GM12878 (cell line): ENCODE data around the gene AKAP13. TPM values are rescaled to one million over a fixed set of nuclear protein-coding genes. Genes with fewer than 3 reads are reported as not detected.
A peak's percentile ranks its signal among the peaks of the same experiment; 100 is the strongest.

Experiments
- ATAC-seq: fragments of 200-7000 bp; cut with Tn5 transposase; 3 replicates; pipeline ENCODE4 v1.9.1; 2020; ENCODE audit warnings: mild to moderate bottlenecking, moderate library complexity
- BruUV-seq: library from RNA; stranded (reverse); fragments of 400-500 nt; replicated peaks from 2 replicates; lab custom pipeline; 2021; lab: Mats Ljungman, UMichigan
- CTCF ChIA-PET: fragments of 300-600 bp; sonication (Branson Sonifier 250); formaldehyde crosslinking; extraction: SDS; loops from one replicate; lab custom pipeline; 2021; ENCODE audit warnings: inconsistent platforms; lab: Yijun Ruan, JAX
- POLR2A ChIA-PET: fragments of 350-600 bp; formaldehyde crosslinking; extraction: SDS; loops from one replicate; lab custom pipeline; 2021; ENCODE audit warnings: inconsistent platforms; lab: Charles Lee
- RAD21 ChIA-PET: fragments of 300-600 bp; sonication (Branson Sonifier 250); formaldehyde crosslinking; loops from one replicate; lab custom pipeline; 2023; ENCODE audit warnings: antibody characterized with exemption; ENCODE audit not compliant: unreplicated experiment; lab: Charles Lee
- SMC1A ChIA-PET: fragments of 300-600 bp; sonication (Branson Sonifier 250); formaldehyde crosslinking; loops from one replicate; lab custom pipeline; 2023; ENCODE audit not compliant: unreplicated experiment, uncharacterized antibody; lab: Charles Lee
- DNase-seq: peaks from one replicate; pipeline ENCODE4 v3.0.0-alpha.2; 2011; ENCODE audit warnings: low read depth, low spot score
- FAIRE-seq: peaks from 3 replicates; lab custom pipeline; 2011; peaks lifted over from hg19 to GRCh38; lab: Jason Lieb, UNC
- H2AFZ ChIP-seq: 2 replicates; pipeline ENCODE4 v1.6.0; 2011; ENCODE audit warnings: low read depth, low read length, control low read depth; ENCODE audit not compliant: control insufficient read depth
- H3K27ac ChIP-seq: 2 replicates; pipeline ENCODE4 v1.5.1; 2011; ENCODE audit warnings: control low read depth; ENCODE audit not compliant: control insufficient read depth, insufficient read depth
- H3K27me3 ChIP-seq, 2 experiments: replicated peaks in 1 of 2; 2 replicates each; pipeline versions ENCODE4 v1.6.0 to v1.6.1; 2011; ENCODE audit warnings: low read length in 1 of 2; ENCODE audit not compliant: control insufficient read depth in 2 of 2, insufficient read depth in 2 of 2
- H3K36me3 ChIP-seq, 2 experiments: 2 replicates each; pipeline ENCODE4 v1.5.1; 2011; ENCODE audit warnings: low read length in 1 of 2; ENCODE audit not compliant: control insufficient read depth in 2 of 2, insufficient read depth in 2 of 2
- H3K4me1 ChIP-seq: 2 replicates; pipeline ENCODE4 v1.6.1; 2011; ENCODE audit warnings: mild to moderate bottlenecking, low read length, moderate library complexity, mixed read lengths; ENCODE audit not compliant: control insufficient read depth, insufficient read depth
- H3K4me2 ChIP-seq: 2 replicates; pipeline ENCODE4 v1.6.0; 2011; ENCODE audit warnings: control low read depth; ENCODE audit not compliant: control insufficient read depth, insufficient read depth
- H3K4me3 ChIP-seq: fragments of 200-600 bp; sonication (generic); 2 replicates; pipeline ENCODE4 v1.5.1; 2016
- H3K79me2 ChIP-seq: 2 replicates; pipeline ENCODE4 v1.6.0; 2011; ENCODE audit warnings: low read length; ENCODE audit not compliant: control insufficient read depth, insufficient read depth
- H3K9ac ChIP-seq: 2 replicates; pipeline ENCODE4 v1.8.0; 2011; ENCODE audit warnings: low read length, control low read depth, mixed read lengths; ENCODE audit not compliant: control insufficient read depth, insufficient read depth
- H3K9me3 ChIP-seq: replicated peaks from 3 replicates; pipeline ENCODE4 v1.5.1; 2011; ENCODE audit warnings: mild to moderate bottlenecking, low read length; ENCODE audit not compliant: control insufficient read depth, insufficient read depth
- H4K20me1 ChIP-seq: 2 replicates; pipeline ENCODE4 v1.6.0; 2011; ENCODE audit not compliant: control insufficient read depth, insufficient read depth
- CHD1 ChIP-seq: IDR thresholded peaks from 2 replicates; pipeline ENCODE4 v1.6.1; 2012; ENCODE audit warnings: low read depth, low read length, improper control_type of control experiment
- E4F1 ChIP-seq: fragments of 450-650 bp; IDR thresholded peaks from 2 replicates; pipeline ENCODE4 v1.6.1; 2018; ENCODE audit warnings: borderline replicate concordance, mild to moderate bottlenecking; ENCODE audit not compliant: partially characterized antibody
- JUND ChIP-seq: IDR thresholded peaks from 2 replicates; pipeline ENCODE4 v1.6.1; 2012; ENCODE audit warnings: low read depth, mild to moderate bottlenecking, low read length, improper control_type of control experiment, moderate library complexity
- NR2C2 ChIP-seq: IDR thresholded peaks from 2 replicates; pipeline ENCODE4 v1.6.1; 2011; ENCODE audit warnings: borderline replicate concordance, low read depth; ENCODE audit not compliant: control insufficient read depth, insufficient read length
- RAD21 ChIP-seq: IDR thresholded peaks from 2 replicates; pipeline ENCODE4 v1.6.1; 2011; ENCODE audit warnings: mild to moderate bottlenecking, low read depth, low read length, moderate library complexity; ENCODE audit not compliant: insufficient read depth
- RCOR1 ChIP-seq: conservative IDR thresholded peaks from 2 replicates; pipeline ENCODE4 v1.6.1; 2012; ENCODE audit warnings: low read depth, low read length, improper control_type of control experiment
- SMAD1 ChIP-seq: fragments of 450-650 bp; IDR thresholded peaks from 2 replicates; pipeline ENCODE4 v1.6.1; 2018; ENCODE audit warnings: mild to moderate bottlenecking, low read depth; ENCODE audit not compliant: partially characterized antibody
- SRF ChIP-seq, 2 experiments: IDR thresholded peaks; 2 replicates each; pipeline ENCODE4 v1.6.1; 2011; ENCODE audit warnings: low read depth in 2 of 2, low read length in 2 of 2, mild to moderate bottlenecking in 1 of 2, moderate library complexity in 1 of 2
- TCF12 ChIP-seq: IDR thresholded peaks from 2 replicates; pipeline ENCODE4 v1.6.1; 2011; ENCODE audit warnings: low read depth, mild to moderate bottlenecking, low read length
- ZNF207 ChIP-seq: fragments of 450-650 bp; IDR thresholded peaks from 2 replicates; pipeline ENCODE4 v1.6.1; 2014; ENCODE audit warnings: antibody characterized with exemption, mild to moderate bottlenecking, borderline replicate concordance
- WGBS: methylation state at CpG from one replicate; pipeline ENCODE4 v1.1.6; 2016; ENCODE audit warnings: low lambda C conversion rate; ENCODE audit not compliant: insufficient replicate concordance, insufficient coverage; ENCODE audit errors: missing lambda C conversion rate; 5-methylcytosine and 5-hydroxymethylcytosine counted together
- in situ Hi-C: fragments of 300-500 bp; cut with MboI; formaldehyde crosslinking; loops from 9 replicates; pipeline ENCODE4 v1.14.3; 2018; ENCODE audit warnings: mixed read lengths
- intact Hi-C: fragments of 100-400 bp; cut with micrococcal nuclease; formaldehyde crosslinking; loops from one replicate; pipeline ENCODE4 v1.14.2; 2022; ENCODE audit not compliant: unreplicated experiment
- polyA plus RNA-seq, 11 experiments: library from polyadenylated mRNA; depleted of rRNA in 4 of 11; unstranded in 6 of 11; stranded (reverse) in 5 of 11; fragments of >200 nt; fragmentation: Nextera tagmentation in 4 of 11; fragmentation: Illumina TruSeq in 1 of 11; extraction: Ambion mirVana in 4 of 11; extraction: Trizol in 1 of 11; gene quantifications; 1 replicate in 1 of 11; 2 replicates in 10 of 11; pipeline versions ENCODE4 v1.2.1 to v1.2.3, GENCODE V29; 2011 to 2016; ENCODE audit warnings: inconsistent platforms in 2 of 11, missing spikeins in 2 of 11, low read depth in 1 of 11
- total RNA-seq, 4 experiments: library from RNA; depleted of rRNA in 3 of 4; stranded (reverse); fragments of >200 nt in 3 of 4; fragmentation: Illumina TruSeq in 1 of 4; extraction: Trizol in 1 of 4; gene quantifications; 2 replicates each; pipeline versions ENCODE4 v1.2.1 to v1.2.3, GENCODE V29; 2013 to 2021

Gene AKAP13
- total and polyA plus RNA-seq, 10 of the 15 experiments (the other 5 are each of a cell fraction or from before 2014, with no cell fraction given), result 14.4 to 74.9 (median 55.1) TPM

- Histone ChIP-seq H3K36me3 (no peaks in the 10 kb centered on the region), H3K79me2 (no peaks in the 10 kb centered on the region; the same call in 1 of the 2 replicates), H3K4me1 (peaks cover 15% of the 10 kb centered on the region), H3K27ac (peak overlapping the region; percentile 49; the same call in 1 of the 2 replicates), H3K4me2 (peak overlapping the region; percentile 59), H3K27me3 (no peaks in the 10 kb centered on the region), H3K9me3 (no peaks in the 10 kb centered on the region), H3K4me3 (no peak overlapping the region), H2AFZ (peak overlapping the region; percentile 56), H4K20me1 (no peaks in the 10 kb centered on the region), H3K9ac (no peak overlapping the region)
- ChIA-PET SMC1A (interaction anchor here (1.0 kb wide), 1 partner anchor 54 kb away, joined by 4 read pairs; no protein-coding TSS in a partner anchor), CTCF (interaction anchor here (0.7 kb wide), 1 partner anchor 50 kb away, joined by 3 read pairs; no protein-coding TSS in a partner anchor), RAD21 (no interaction called here), POLR2A (no interaction called here)
- WGBS, result 50% methylated on average over 10 of the region's 10 CpGs
- no peak for FAIRE-seq
- in situ Hi-C loops, result no loop called here
- peak; percentile 9; the same call in 2 of the 3 replicates for ATAC-seq
- no peak for TF ChIP-seq SRF (IDR thresholded peaks at IDR 0.05; ENCODE audit: low read depth in 2 of 2, low read length in 2 of 2)
- intact Hi-C loops, result no loop called here
- no peak for DNase-seq
- BruUV-seq, result no TSS peak
Measured at GRCh38 chr15:85785887-85786780, 405.7 kb downstream of the AKAP13 start.

GRCh38 chr15:85786781-85787114, 406.3 kb downstream of the AKAP13 start:
- in situ Hi-C loops, result no loop called here
- Histone ChIP-seq H3K4me1 (peaks cover 15% of the 10 kb centered on the region), H2AFZ (no peak overlapping the region), H3K27ac (no peak overlapping the region), H3K36me3 (no peaks in the 10 kb centered on the region), H3K4me2 (no peak overlapping the region), H4K20me1 (no peaks in the 10 kb centered on the region), H3K79me2 (no peaks in the 10 kb centered on the region; the same call in 1 of the 2 replicates), H3K9ac (no peak overlapping the region), H3K27me3 (no peaks in the 10 kb centered on the region), H3K4me3 (no peak overlapping the region), H3K9me3 (no peaks in the 10 kb centered on the region)
- intact Hi-C loops, result no loop called here
- RAD21 ChIA-PET, result no interaction called here
- POLR2A ChIA-PET, result no interaction called here
- SMC1A ChIA-PET, result no interaction called here
- DNase-seq (no peak), ATAC-seq (no peak), FAIRE-seq (no peak)
- no TSS peak for BruUV-seq
- CTCF ChIA-PET, result interaction anchor here (0.7 kb wide), 1 partner anchor 50 kb away, joined by 3 read pairs; no protein-coding TSS in a partner anchor
- WGBS, result 97% methylated on average over 3 of the region's 3 CpGs
- TF ChIP-seq JUND (no peak), CHD1 (no peak), E4F1 (no peak), NR2C2 (no peak), RCOR1 (no peak), ZNF207 (no peak), RAD21 (no peak), TCF12 (no peak), SMAD1 (no peak)
